Measurements from ENCODE around the gene SERGEF. TPM values are rescaled to one million over a fixed set of nuclear protein-coding genes. Genes with fewer than 3 reads are reported as not detected.

The SERGEF gene
- total and polyA plus RNA-seq, 2 of the 13 experiments (the other 11 are each of a cell fraction or from before 2014, with no cell fraction given) = 54.5 to 114 TPM

DNA sequence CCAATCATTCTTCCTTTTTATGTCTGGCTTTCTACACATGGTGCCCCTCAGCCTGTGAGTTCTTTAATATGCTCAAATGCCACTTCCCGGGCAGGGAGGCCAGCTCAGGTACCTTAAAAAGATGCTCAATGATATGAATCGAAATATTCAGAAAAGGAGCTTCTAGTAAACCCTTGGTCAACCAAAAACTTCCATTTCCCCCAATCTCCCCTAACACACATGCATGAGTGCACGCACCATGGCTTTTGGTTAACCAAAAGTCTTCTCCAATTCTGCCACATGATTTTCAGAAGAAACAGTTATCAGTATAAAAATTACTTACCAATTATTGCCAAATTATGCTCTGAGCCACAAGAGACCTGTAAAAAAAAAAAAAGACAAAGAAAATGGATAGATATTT is 135.0 kb downstream of the SERGEF start:
- FAIRE-seq (no peak), DNase-seq (ENCODE audit: low spot score) (no peak), ATAC-seq (no peak)
- Histone ChIP-seq H2AFZ (ENCODE audit: low read length) (no peak overlapping the region), H3K9me3 (ENCODE audit: low read length) (no peaks in the 10 kb centered on the region), H3K27me3 (ENCODE audit: control insufficient read depth in 1 of 2, insufficient read depth in 2 of 2, low read length in 2 of 2) (no peaks in the 10 kb centered on the region), H4K20me1 (ENCODE audit: insufficient read depth, low read length) (no peaks in the 10 kb centered on the region), H3K9ac (ENCODE audit: insufficient read depth, low read depth, low read length) (no peak overlapping the region), H3K4me2 (ENCODE audit: low read depth, low read length) (no peak overlapping the region), H3K4me1 (ENCODE audit: insufficient read depth, low read length) (no peaks in the 10 kb centered on the region), H3K79me2 (ENCODE audit: insufficient read depth, low read length) (no peaks in the 10 kb centered on the region), H3K36me3 (replicated peaks in 1 of 2; ENCODE audit: control insufficient read depth in 1 of 2, insufficient read depth in 2 of 2, low read length in 2 of 2) (peaks cover 8 to 55% of the 10 kb centered on the region in 2 experiments), H3K4me3 (replicated peaks in 1 of 3; ENCODE audit: insufficient read depth in 1 of 3, low read depth in 2 of 3, low read length in 3 of 3) (no peak overlapping the region), H3K27ac (ENCODE audit: extremely low read length, insufficient read depth, low read length) (no peak overlapping the region)
- BruUV-seq (replicated peaks) = no TSS peak
- intact Hi-C loops (cut with micrococcal nuclease; ENCODE audit: unreplicated experiment) (no loop called here), in situ Hi-C loops (cut with HindIII; ENCODE audit: extremely low pct_ligation_motif_present, low pct_unique_long_range_greater_than_20kb) (no loop called here)
- ChIA-PET POLR2A (no interaction called here), CTCF (ENCODE audit: low intra/inter-chr PET ratio, low total read pairs) (no interaction called here)
- no peak for TF ChIP-seq ZNF878 (CRISPR knock-in tag; IDR thresholded peaks at IDR 0.05)
- TF ChIP-seq, protein P1, sequence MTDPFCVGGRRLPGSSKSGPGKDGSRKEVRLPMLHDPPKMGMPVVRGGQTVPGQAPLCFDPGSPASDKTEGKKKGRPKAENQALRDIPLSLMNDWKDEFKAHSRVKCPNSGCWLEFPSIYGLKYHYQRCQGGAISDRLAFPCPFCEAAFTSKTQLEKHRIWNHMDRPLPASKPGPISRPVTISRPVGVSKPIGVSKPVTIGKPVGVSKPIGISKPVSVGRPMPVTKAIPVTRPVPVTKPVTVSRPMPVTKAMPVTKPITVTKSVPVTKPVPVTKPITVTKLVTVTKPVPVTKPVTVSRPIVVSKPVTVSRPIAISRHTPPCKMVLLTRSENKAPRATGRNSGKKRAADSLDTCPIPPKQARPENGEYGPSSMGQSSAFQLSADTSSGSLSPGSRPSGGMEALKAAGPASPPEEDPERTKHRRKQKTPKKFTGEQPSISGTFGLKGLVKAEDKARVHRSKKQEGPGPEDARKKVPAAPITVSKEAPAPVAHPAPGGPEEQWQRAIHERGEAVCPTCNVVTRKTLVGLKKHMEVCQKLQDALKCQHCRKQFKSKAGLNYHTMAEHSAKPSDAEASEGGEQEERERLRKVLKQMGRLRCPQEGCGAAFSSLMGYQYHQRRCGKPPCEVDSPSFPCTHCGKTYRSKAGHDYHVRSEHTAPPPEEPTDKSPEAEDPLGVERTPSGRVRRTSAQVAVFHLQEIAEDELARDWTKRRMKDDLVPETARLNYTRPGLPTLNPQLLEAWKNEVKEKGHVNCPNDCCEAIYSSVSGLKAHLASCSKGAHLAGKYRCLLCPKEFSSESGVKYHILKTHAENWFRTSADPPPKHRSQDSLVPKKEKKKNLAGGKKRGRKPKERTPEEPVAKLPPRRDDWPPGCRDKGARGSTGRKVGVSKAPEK (CRISPR knock-in tag; IDR thresholded peaks at IDR 0.05; ENCODE audit: borderline replicate concordance) = no peak
- TF ChIP-seq, protein P2, sequence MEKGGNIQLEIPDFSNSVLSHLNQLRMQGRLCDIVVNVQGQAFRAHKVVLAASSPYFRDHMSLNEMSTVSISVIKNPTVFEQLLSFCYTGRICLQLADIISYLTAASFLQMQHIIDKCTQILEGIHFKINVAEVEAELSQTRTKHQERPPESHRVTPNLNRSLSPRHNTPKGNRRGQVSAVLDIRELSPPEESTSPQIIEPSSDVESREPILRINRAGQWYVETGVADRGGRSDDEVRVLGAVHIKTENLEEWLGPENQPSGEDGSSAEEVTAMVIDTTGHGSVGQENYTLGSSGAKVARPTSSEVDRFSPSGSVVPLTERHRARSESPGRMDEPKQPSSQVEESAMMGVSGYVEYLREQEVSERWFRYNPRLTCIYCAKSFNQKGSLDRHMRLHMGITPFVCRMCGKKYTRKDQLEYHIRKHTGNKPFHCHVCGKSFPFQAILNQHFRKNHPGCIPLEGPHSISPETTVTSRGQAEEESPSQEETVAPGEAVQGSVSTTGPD (CRISPR knock-in tag; IDR thresholded peaks at IDR 0.05) = no peak
- 98% methylated on average over 3 of the region's 3 CpGs for WGBS (ENCODE audit: low lambda C conversion rate)

DNA sequence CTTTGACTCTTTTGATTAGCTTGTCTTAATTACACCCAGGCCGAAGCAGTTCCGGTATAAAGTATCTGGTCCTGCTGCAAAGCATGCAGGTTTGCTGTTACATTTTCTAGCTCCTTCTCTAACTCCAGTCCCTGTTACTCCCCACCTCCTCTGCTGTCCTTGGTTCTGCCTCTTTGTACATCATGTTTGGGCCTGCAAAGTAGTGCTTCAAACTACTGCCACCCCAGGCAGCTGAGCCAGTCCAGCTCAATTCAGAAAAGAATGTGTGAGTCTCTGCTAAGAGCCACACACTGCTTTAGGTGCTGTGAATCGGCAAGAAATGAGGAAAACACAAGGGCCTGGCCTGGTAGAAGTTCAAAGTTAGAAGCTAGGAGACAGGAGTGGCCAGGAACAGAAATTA is 136.0 kb downstream of the SERGEF start:
- H3K9me3 ChIP-seq (ENCODE audit: low read length) = no peaks in the 10 kb centered on the region
- H3K27ac ChIP-seq (ENCODE audit: extremely low read length, insufficient read depth, low read length) = no peak overlapping the region
- H4K20me1 ChIP-seq (ENCODE audit: insufficient read depth, low read length) = no peaks in the 10 kb centered on the region
- no peaks in the 10 kb centered on the region for H3K27me3 ChIP-seq (ENCODE audit: control insufficient read depth in 1 of 2, insufficient read depth in 2 of 2, low read length in 2 of 2)
- peaks cover 7 to 55% of the 10 kb centered on the region in 2 experiments for H3K36me3 ChIP-seq (replicated peaks in 1 of 2; ENCODE audit: control insufficient read depth in 1 of 2, insufficient read depth in 2 of 2, low read length in 2 of 2)
- ChIA-PET POLR2A (no interaction called here), CTCF (ENCODE audit: low intra/inter-chr PET ratio, low total read pairs) (no interaction called here)
- DNase-seq (ENCODE audit: low spot score) (no peak), FAIRE-seq (no peak), ATAC-seq (no peak)
- no peak overlapping the region for H3K4me2 ChIP-seq (ENCODE audit: low read depth, low read length)
- H3K9ac ChIP-seq (ENCODE audit: insufficient read depth, low read depth, low read length) = no peak overlapping the region
- no peak overlapping the region for H2AFZ ChIP-seq (ENCODE audit: low read length)
- in situ Hi-C loops (cut with HindIII; ENCODE audit: extremely low pct_ligation_motif_present, low pct_unique_long_range_greater_than_20kb) = no loop called here
- H3K4me1 ChIP-seq (ENCODE audit: insufficient read depth, low read length) = no peaks in the 10 kb centered on the region
- WGBS (ENCODE audit: low lambda C conversion rate) = 95% methylated on average over 3 of the region's 3 CpGs
- no TSS peak for BruUV-seq (replicated peaks)
- H3K79me2 ChIP-seq (ENCODE audit: insufficient read depth, low read length) = no peaks in the 10 kb centered on the region
- intact Hi-C loops (cut with micrococcal nuclease; ENCODE audit: unreplicated experiment) = no loop called here
- no peak overlapping the region for H3K4me3 ChIP-seq (replicated peaks in 1 of 3; ENCODE audit: insufficient read depth in 1 of 3, low read depth in 2 of 3, low read length in 3 of 3)
- TF ChIP-seq, protein P3, sequence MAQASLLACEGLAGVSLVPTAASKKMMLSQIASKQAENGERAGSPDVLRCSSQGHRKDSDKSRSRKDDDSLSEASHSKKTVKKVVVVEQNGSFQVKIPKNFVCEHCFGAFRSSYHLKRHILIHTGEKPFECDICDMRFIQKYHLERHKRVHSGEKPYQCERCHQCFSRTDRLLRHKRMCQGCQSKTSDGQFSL (CRISPR knock-in tag; IDR thresholded peaks at IDR 0.05) = no peak
- no peak for TF ChIP-seq NR2F1 (CRISPR knock-in tag; IDR thresholded peaks at IDR 0.05)
- no peak for TF ChIP-seq ZNF841 (CRISPR knock-in tag; IDR thresholded peaks at IDR 0.05; ENCODE audit: borderline replicate concordance)
- no peak for TF ChIP-seq YY1 (IDR thresholded peaks at IDR 0.05; ENCODE audit: insufficient read depth, insufficient replicate concordance, low read depth, low read length)
- no peak for TF ChIP-seq MAFG (CRISPR knock-in tag; IDR thresholded peaks at IDR 0.05)
- no peak for TF ChIP-seq ZNF350 (CRISPR knock-in tag; IDR thresholded peaks at IDR 0.05; ENCODE audit: borderline replicate concordance, low read depth)
- TF ChIP-seq ZFP62 (CRISPR knock-in tag; IDR thresholded peaks at IDR 0.05) = no peak
- no peak for TF ChIP-seq SATB2 (CRISPR knock-in tag; IDR thresholded peaks at IDR 0.05)
- no peak for TF ChIP-seq MIER2 (CRISPR knock-in tag; IDR thresholded peaks at IDR 0.05)
